ACC112 (cell line): ENCODE data around the gene HNMT.

Experiments
- H2AFZ ChIP-seq: fragments of 200-600 bp; sonication (generic); one replicate; pipeline ENCODE4 v1.6.0; 2017; ENCODE audit warnings: antibody characterized with exemption, low read length; ENCODE audit not compliant: unreplicated experiment
- H3K27ac ChIP-seq: fragments of 200-600 bp; sonication (generic); 2 replicates; pipeline ENCODE4 v1.5.1; 2014; ENCODE audit warnings: low read depth, mild to moderate bottlenecking, antibody characterized with exemption, low read length, moderate library complexity
- H3K27me3 ChIP-seq: fragments of 200-600 bp; sonication (generic); 2 replicates; pipeline ENCODE4 v1.6.1; 2014; ENCODE audit warnings: mild to moderate bottlenecking, antibody characterized with exemption, low read length, moderate library complexity, mixed read lengths; ENCODE audit not compliant: insufficient read depth
- H3K36me3 ChIP-seq: fragments of 200-600 bp; sonication (generic); 2 replicates; pipeline ENCODE4 v1.6.1; 2016; ENCODE audit warnings: mild to moderate bottlenecking, antibody characterized with exemption, low read length, moderate library complexity, mixed read lengths; ENCODE audit not compliant: insufficient read depth
- H3K4me1 ChIP-seq: fragments of 200-600 bp; sonication (generic); one replicate; pipeline ENCODE4 v1.6.1; 2016; ENCODE audit warnings: low read length, mixed read lengths; ENCODE audit not compliant: insufficient read depth, unreplicated experiment, control insufficient read depth
- H3K4me3 ChIP-seq: fragments of 200-600 bp; sonication (generic); 2 replicates; pipeline ENCODE4 v1.5.1; 2014; ENCODE audit warnings: mild to moderate bottlenecking, low read depth, low read length
- H3K79me2 ChIP-seq: fragments of 200-600 bp; sonication (generic); one replicate; pipeline ENCODE4 v1.6.0; 2016; ENCODE audit warnings: low read length; ENCODE audit not compliant: control insufficient read depth, unreplicated experiment, insufficient read depth

The HNMT gene

GRCh38 chr2:137937246-137937645, 27.0 kb upstream of the HNMT start:
- no peaks in the 10 kb centered on the region for H3K36me3 ChIP-seq
- no peak overlapping the region for H2AFZ ChIP-seq
- peaks cover 3% of the 10 kb centered on the region; the same call in 1 of the 2 replicates for H3K27me3 ChIP-seq
- H3K79me2 ChIP-seq, result no peaks in the 10 kb centered on the region
- H3K4me1 ChIP-seq, result no peaks in the 10 kb centered on the region
- H3K4me3 ChIP-seq, result no peak overlapping the region
- no peak overlapping the region for H3K27ac ChIP-seq

- H3K27ac ChIP-seq, result no peak overlapping the region
- H3K4me1 ChIP-seq, result no peaks in the 10 kb centered on the region
- no peaks in the 10 kb centered on the region for H3K79me2 ChIP-seq
These were observed 26.5 kb upstream of the HNMT start for GRCh38 chr2:137937778-137938177.

GRCh38 chr2:137938204-137938603, 26.1 kb upstream of the HNMT start:
- H2AFZ ChIP-seq, result no peak overlapping the region
- no peak overlapping the region for H3K27ac ChIP-seq
- no peak overlapping the region for H3K4me3 ChIP-seq
- peaks cover 3% of the 10 kb centered on the region; the same call in 1 of the 2 replicates for H3K27me3 ChIP-seq
- H3K36me3 ChIP-seq, result no peaks in the 10 kb centered on the region
- H3K79me2 ChIP-seq, result no peaks in the 10 kb centered on the region
- no peaks in the 10 kb centered on the region for H3K4me1 ChIP-seq

More at GRCh38 chr2:137937778-137938177, 26.5 kb upstream of the HNMT start:
- H2AFZ ChIP-seq, result no peak overlapping the region
- H3K27me3 ChIP-seq, result peaks cover 3% of the 10 kb centered on the region; the same call in 1 of the 2 replicates
- no peaks in the 10 kb centered on the region for H3K36me3 ChIP-seq
- H3K4me3 ChIP-seq, result no peak overlapping the region

DNA sequence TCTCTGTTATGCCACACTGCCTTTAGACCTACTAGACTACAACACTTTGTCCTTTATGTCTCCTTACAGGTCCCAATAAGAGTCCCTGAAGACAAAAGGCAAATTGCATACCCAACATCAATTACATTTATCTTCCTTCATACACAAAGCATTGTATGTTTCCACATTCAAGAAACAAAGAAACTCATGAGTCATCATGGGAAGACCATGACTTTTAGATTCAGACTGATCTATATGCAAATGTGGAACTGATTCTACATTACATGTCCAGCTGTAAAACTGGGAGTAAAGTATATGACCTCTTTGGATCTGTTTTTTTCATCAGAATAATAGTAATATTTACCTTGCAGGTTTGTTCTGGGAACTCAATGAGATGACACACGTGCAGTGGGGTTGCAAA, 25.2 kb upstream of the HNMT start:
- H3K27ac ChIP-seq, result no peak overlapping the region
- peaks cover 3% of the 10 kb centered on the region; the same call in 1 of the 2 replicates for H3K27me3 ChIP-seq
- no peaks in the 10 kb centered on the region for H3K79me2 ChIP-seq
- H3K4me1 ChIP-seq, result no peaks in the 10 kb centered on the region
- no peak overlapping the region for H3K4me3 ChIP-seq
- no peak overlapping the region for H2AFZ ChIP-seq
- H3K36me3 ChIP-seq, result no peaks in the 10 kb centered on the region

DNA sequence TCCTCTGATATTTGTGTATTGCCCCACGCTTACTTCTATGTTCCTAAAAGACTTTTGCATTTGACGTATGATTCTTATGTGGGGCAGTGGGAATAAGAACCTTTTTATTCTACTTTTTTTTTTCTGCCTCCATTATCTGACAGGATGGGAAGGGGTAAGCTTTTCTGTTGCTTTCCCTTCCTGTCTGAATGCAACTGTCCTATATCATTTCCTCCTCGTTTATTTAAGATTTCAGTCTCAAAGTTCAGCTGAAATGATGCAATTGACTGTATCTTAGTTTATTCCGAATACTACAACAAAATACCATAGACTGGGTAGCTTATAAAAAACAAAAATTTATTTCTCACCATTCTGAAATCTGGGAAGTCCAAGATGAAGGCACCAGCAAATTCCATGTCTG, 24.1 kb upstream of the HNMT start:
- Histone ChIP-seq H3K36me3 (no peaks in the 10 kb centered on the region), H3K79me2 (no peaks in the 10 kb centered on the region), H3K4me3 (no peak overlapping the region), H3K27me3 (peaks cover 3% of the 10 kb centered on the region; the same call in 1 of the 2 replicates), H3K4me1 (no peaks in the 10 kb centered on the region), H3K27ac (no peak overlapping the region), H2AFZ (no peak overlapping the region)

DNA sequence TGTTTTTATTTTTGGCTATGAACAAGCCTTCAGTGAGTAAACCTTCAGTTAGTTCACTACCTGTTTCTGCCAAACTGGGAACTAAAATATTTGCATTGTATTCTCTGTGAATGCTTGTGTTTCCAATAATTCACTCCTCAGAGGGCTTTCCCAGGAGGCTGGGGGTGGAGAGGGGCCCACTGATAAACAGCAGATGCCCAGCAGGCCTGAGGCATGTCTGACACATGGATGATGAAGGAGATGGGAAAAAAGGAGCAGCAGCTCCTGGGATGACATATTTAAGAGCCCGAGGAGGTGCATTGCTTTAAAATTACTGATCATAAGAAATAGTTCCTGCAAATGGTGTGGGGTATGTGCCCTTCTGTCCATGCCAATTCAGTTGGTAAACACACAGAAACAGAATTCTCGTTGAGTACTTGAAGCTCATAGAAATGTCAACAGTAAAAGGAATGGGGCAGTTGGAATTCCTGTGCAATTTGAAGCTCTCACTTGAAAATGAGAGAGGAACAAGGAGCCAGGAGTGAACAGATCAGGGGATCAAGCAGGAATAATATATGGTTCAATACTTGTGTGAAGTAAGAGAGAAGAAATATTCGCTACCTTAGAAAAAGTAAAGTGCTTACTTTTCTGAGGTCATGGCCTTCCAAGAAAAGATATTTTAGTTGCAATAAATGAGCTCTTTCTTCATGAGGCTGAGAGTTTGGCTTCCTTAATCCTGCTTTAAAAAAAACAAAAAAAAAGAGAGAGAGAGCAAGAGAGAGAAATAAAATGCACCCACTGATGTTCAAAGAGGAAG, 22.0 kb upstream of the HNMT start:
- H3K36me3 ChIP-seq, result no peaks in the 10 kb centered on the region
- H3K4me3 ChIP-seq, result no peak overlapping the region
- peaks cover 2% of the 10 kb centered on the region; the same call in 1 of the 2 replicates for H3K27me3 ChIP-seq
- H3K79me2 ChIP-seq, result no peaks in the 10 kb centered on the region
- H3K27ac ChIP-seq, result no peak overlapping the region
- no peak overlapping the region for H2AFZ ChIP-seq
- no peaks in the 10 kb centered on the region for H3K4me1 ChIP-seq

- H3K4me1 ChIP-seq, result no peaks in the 10 kb centered on the region
- no peak overlapping the region for H2AFZ ChIP-seq
- H3K27me3 ChIP-seq, result no peaks in the 10 kb centered on the region
- no peaks in the 10 kb centered on the region for H3K79me2 ChIP-seq
- no peaks in the 10 kb centered on the region for H3K36me3 ChIP-seq
- H3K27ac ChIP-seq, result no peak overlapping the region
- H3K4me3 ChIP-seq, result no peak overlapping the region
These were observed 21.2 kb upstream of the HNMT start for GRCh38 chr2:137942833-137943677.

- H2AFZ ChIP-seq, result no peak overlapping the region
- no peaks in the 10 kb centered on the region for H3K36me3 ChIP-seq
- H3K4me3 ChIP-seq, result no peak overlapping the region
- H3K79me2 ChIP-seq, result no peaks in the 10 kb centered on the region
- no peak overlapping the region for H3K27ac ChIP-seq
- no peaks in the 10 kb centered on the region for H3K4me1 ChIP-seq
- H3K27me3 ChIP-seq, result no peaks in the 10 kb centered on the region
These were observed 20.5 kb upstream of the HNMT start for GRCh38 chr2:137943678-137944347.

GRCh38 chr2:137944714-137945113, 19.6 kb upstream of the HNMT start:
- H3K4me1 ChIP-seq, result no peaks in the 10 kb centered on the region
- H3K36me3 ChIP-seq, result no peaks in the 10 kb centered on the region
- no peaks in the 10 kb centered on the region for H3K79me2 ChIP-seq
- H3K27me3 ChIP-seq, result no peaks in the 10 kb centered on the region
- H3K27ac ChIP-seq, result no peak overlapping the region
- H2AFZ ChIP-seq, result no peak overlapping the region
- no peak overlapping the region for H3K4me3 ChIP-seq

DNA sequence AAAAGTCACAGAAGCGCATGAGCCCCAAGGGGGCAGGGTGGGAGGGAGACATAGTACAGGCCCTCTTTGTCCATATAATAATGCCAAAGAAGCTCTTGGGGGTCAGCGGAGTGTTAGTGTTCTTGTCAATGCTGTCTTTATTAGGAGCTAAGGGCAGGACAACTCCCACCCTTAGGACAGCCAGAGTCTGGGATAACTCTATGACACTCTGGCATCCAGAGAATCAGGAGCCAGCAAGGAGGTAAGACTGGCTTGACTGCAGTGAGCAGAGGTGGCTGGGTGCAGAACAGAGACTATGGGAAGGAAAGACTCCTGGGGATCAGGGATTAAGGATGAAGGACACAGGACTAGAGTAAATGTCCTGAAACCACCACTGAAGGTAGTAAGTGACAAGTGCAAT, 19.0 kb upstream of the HNMT start:
- H3K79me2 ChIP-seq, result no peaks in the 10 kb centered on the region
- no peak overlapping the region for H2AFZ ChIP-seq
- H3K27me3 ChIP-seq, result no peaks in the 10 kb centered on the region
- no peak overlapping the region for H3K27ac ChIP-seq
- H3K4me3 ChIP-seq, result no peak overlapping the region
- H3K36me3 ChIP-seq, result no peaks in the 10 kb centered on the region
- no peaks in the 10 kb centered on the region for H3K4me1 ChIP-seq
